ENCODE data around the gene SIL1.

DNA sequence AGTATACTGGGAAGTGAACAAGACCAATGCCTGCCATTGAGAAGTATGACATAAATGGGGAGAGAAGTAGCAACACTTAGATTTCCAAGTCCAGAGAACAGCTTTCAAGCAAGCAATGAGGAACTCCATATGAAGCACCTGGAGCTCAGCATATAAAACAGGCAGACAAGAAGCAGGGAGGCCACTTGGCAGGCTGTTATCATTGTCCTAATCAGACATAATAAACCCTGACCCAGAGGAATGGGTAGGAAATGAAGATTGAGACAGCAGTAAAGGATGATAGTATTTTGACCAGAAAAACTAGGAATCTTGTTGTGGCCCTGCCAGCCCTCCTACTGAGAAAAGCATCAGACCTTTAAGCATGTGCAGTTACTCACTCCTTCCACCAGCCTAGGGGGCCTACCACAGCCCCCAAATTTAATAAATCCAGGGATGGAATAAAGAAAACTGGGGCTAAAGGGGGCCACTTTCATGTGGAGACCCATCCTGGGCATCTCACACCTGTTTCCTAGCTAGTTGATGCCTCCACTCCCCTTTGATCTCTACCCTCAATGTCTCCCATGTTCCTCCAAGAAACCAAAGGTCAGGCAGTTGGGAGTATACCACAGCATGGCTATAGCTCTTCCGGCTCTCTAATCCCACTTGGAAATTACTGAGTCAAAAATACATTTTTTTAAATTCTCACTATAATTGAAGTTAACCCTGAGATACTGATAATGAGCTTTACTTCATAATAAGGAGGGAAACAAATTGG, 135.1 kb downstream of the SIL1 start:
- TF ChIP-seq, protein P1, sequence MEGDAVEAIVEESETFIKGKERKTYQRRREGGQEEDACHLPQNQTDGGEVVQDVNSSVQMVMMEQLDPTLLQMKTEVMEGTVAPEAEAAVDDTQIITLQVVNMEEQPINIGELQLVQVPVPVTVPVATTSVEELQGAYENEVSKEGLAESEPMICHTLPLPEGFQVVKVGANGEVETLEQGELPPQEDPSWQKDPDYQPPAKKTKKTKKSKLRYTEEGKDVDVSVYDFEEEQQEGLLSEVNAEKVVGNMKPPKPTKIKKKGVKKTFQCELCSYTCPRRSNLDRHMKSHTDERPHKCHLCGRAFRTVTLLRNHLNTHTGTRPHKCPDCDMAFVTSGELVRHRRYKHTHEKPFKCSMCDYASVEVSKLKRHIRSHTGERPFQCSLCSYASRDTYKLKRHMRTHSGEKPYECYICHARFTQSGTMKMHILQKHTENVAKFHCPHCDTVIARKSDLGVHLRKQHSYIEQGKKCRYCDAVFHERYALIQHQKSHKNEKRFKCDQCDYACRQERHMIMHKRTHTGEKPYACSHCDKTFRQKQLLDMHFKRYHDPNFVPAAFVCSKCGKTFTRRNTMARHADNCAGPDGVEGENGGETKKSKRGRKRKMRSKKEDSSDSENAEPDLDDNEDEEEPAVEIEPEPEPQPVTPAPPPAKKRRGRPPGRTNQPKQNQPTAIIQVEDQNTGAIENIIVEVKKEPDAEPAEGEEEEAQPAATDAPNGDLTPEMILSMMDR (IDR thresholded peaks at IDR 0.05): no peak
- no peak for TF ChIP-seq EP300 (IDR thresholded peaks at IDR 0.05)
- TF ChIP-seq POLR2AphosphoS5 (IDR thresholded peaks at IDR 0.05): no peak
- no peak for TF ChIP-seq POLR2A (IDR thresholded peaks at IDR 0.05)
